Astrocyte (in vitro differentiated cells and primary cell): ENCODE data around the gene VSX1. TPM values are rescaled to one million over a fixed set of nuclear protein-coding genes. Genes with fewer than 3 reads are reported as not detected.
A peak's percentile ranks its signal among the peaks of the same experiment; 100 is the strongest.

Experiments used
- DNase-seq: peaks from one replicate; pipeline ENCODE4 v3.0.0-alpha.2; 2010; ENCODE audit warnings: low read depth
- FAIRE-seq: peaks from 2 replicates; lab custom pipeline; 2011; peaks lifted over from hg19 to GRCh38; lab: Jason Lieb, UNC
- H2AFZ ChIP-seq: 2 replicates; pipeline ENCODE4 v1.6.0; 2012; ENCODE audit warnings: low read depth, low read length, inconsistent platforms
- H3K27ac ChIP-seq: 2 replicates; pipeline ENCODE4 v1.5.1; 2011; ENCODE audit warnings: low read depth, low read length, inconsistent platforms
- H3K27me3 ChIP-seq: 2 replicates; pipeline ENCODE4 v1.6.0; 2011; ENCODE audit warnings: low read length, inconsistent platforms; ENCODE audit not compliant: insufficient read depth
- H3K36me3 ChIP-seq: 2 replicates; pipeline ENCODE4 v1.5.1; 2011; ENCODE audit warnings: low read length, inconsistent platforms; ENCODE audit not compliant: insufficient read depth
- H3K4me1 ChIP-seq: 2 replicates; pipeline ENCODE4 v1.5.1; 2011; ENCODE audit warnings: low read length, inconsistent platforms; ENCODE audit not compliant: insufficient read depth
- H3K4me2 ChIP-seq: 2 replicates; pipeline ENCODE4 v1.6.0; 2012; ENCODE audit warnings: low read length, inconsistent platforms
- H3K4me3 ChIP-seq: 2 replicates; pipeline ENCODE4 v1.5.1; 2011; ENCODE audit warnings: low read depth, mild to moderate bottlenecking, low read length, inconsistent platforms; ENCODE audit not compliant: insufficient read depth
- H3K79me2 ChIP-seq: 2 replicates; pipeline ENCODE4 v1.6.0; 2012; ENCODE audit warnings: mild to moderate bottlenecking, low read length, inconsistent platforms; ENCODE audit not compliant: insufficient read depth
- H3K9ac ChIP-seq: 2 replicates; pipeline ENCODE4 v1.6.0; 2012; ENCODE audit warnings: mild to moderate bottlenecking, low read length, inconsistent platforms
- H3K9me3 ChIP-seq: 2 replicates; pipeline ENCODE4 v1.5.1; 2012; ENCODE audit warnings: low read depth, mild to moderate bottlenecking, low read length, inconsistent platforms; ENCODE audit not compliant: insufficient read depth
- H4K20me1 ChIP-seq: 2 replicates; pipeline ENCODE4 v1.6.0; 2012; ENCODE audit warnings: low read length, inconsistent platforms; ENCODE audit not compliant: insufficient read depth
- H3K27ac Mint-ChIP-seq: one replicate; pipeline ENCODE4 v1.8.0; 2021; ENCODE audit warnings: mild to moderate bottlenecking, mixed read lengths; ENCODE audit not compliant: unreplicated experiment
- H3K27me3 Mint-ChIP-seq: one replicate; pipeline ENCODE4 v1.8.0; 2021; ENCODE audit warnings: low read depth, mixed read lengths; ENCODE audit not compliant: unreplicated experiment
- H3K36me3 Mint-ChIP-seq: one replicate; pipeline ENCODE4 v1.8.0; 2021; ENCODE audit warnings: low read depth, mixed read lengths; ENCODE audit not compliant: unreplicated experiment
- H3K4me1 Mint-ChIP-seq: one replicate; pipeline ENCODE4 v1.8.0; 2021; ENCODE audit warnings: low read depth, mixed read lengths; ENCODE audit not compliant: unreplicated experiment
- H3K4me3 Mint-ChIP-seq: one replicate; pipeline ENCODE4 v1.8.0; 2021; ENCODE audit warnings: mild to moderate bottlenecking, moderate library complexity, mixed read lengths; ENCODE audit not compliant: unreplicated experiment
- H3K9me3 Mint-ChIP-seq: one replicate; pipeline ENCODE4 v1.8.0; 2021; ENCODE audit warnings: mild to moderate bottlenecking, mixed read lengths; ENCODE audit not compliant: unreplicated experiment
- CTCF ChIP-seq: IDR thresholded peaks from 2 replicates; pipeline ENCODE4 v1.5.1; 2011; ENCODE audit warnings: low read depth, mild to moderate bottlenecking, inconsistent platforms, low read length, moderate library complexity; ENCODE audit not compliant: insufficient read depth
- EZH2 ChIP-seq: IDR thresholded peaks from 2 replicates; pipeline ENCODE4 v1.6.1; 2012; ENCODE audit warnings: mild to moderate bottlenecking, low read length, inconsistent platforms; ENCODE audit not compliant: insufficient read depth
- total RNA-seq: library from RNA; stranded (reverse); gene quantifications from 2 replicates; pipeline ENCODE4 v1.2.1, GENCODE V29; 2021

Gene VSX1
- total RNA-seq, 1 donor from 2014 or later = not detected

GRCh38 chr20:25052255-25053194 lies 29.4 kb downstream of the VSX1 start:
- H3K9me3 ChIP-seq = no peaks in the 10 kb centered on the region
- no peak overlapping the region for H3K4me3 Mint-ChIP-seq
- peaks cover 81% of the 10 kb centered on the region for H3K27me3 Mint-ChIP-seq
- peak; percentile 35 for DNase-seq
- no peaks in the 10 kb centered on the region for H3K36me3 ChIP-seq
- H3K9me3 Mint-ChIP-seq = peaks cover 1% of the 10 kb centered on the region
- TF ChIP-seq EZH2 = no peak
- no peak for TF ChIP-seq CTCF
- H3K9ac ChIP-seq = no peak overlapping the region
- no peak overlapping the region for H3K27ac ChIP-seq
- peaks cover 11% of the 10 kb centered on the region for H3K4me1 ChIP-seq
- H3K36me3 Mint-ChIP-seq = peaks cover 2% of the 10 kb centered on the region
- no peaks in the 10 kb centered on the region for H3K79me2 ChIP-seq
- H4K20me1 ChIP-seq = peaks cover 23% of the 10 kb centered on the region
- no peak overlapping the region for H2AFZ ChIP-seq
- H3K27ac Mint-ChIP-seq = no peak overlapping the region
- H3K27me3 ChIP-seq = peaks cover 28% of the 10 kb centered on the region
- H3K4me3 ChIP-seq = no peak overlapping the region
- no peak for FAIRE-seq
- no peak overlapping the region for H3K4me2 ChIP-seq
- no peaks in the 10 kb centered on the region for H3K4me1 Mint-ChIP-seq

- no peaks in the 10 kb centered on the region for H3K79me2 ChIP-seq
- peaks cover 3% of the 10 kb centered on the region for H3K4me1 ChIP-seq
- H3K4me3 Mint-ChIP-seq = no peak overlapping the region
- H3K4me1 Mint-ChIP-seq = no peaks in the 10 kb centered on the region
- peaks cover 22% of the 10 kb centered on the region for H4K20me1 ChIP-seq
- H3K27ac ChIP-seq = no peak overlapping the region
- FAIRE-seq (no peak), DNase-seq (no peak)
- no peak overlapping the region for H3K4me3 ChIP-seq
- peaks cover 1% of the 10 kb centered on the region for H3K9me3 Mint-ChIP-seq
- H3K9ac ChIP-seq = no peak overlapping the region
- H2AFZ ChIP-seq = no peak overlapping the region
- no peaks in the 10 kb centered on the region for H3K36me3 ChIP-seq
- no peak overlapping the region for H3K27ac Mint-ChIP-seq
- no peak overlapping the region for H3K4me2 ChIP-seq
- peaks cover 2% of the 10 kb centered on the region for H3K36me3 Mint-ChIP-seq
- H3K9me3 ChIP-seq = no peaks in the 10 kb centered on the region
- H3K27me3 ChIP-seq = peaks cover 28% of the 10 kb centered on the region
- no peak for TF ChIP-seq EZH2
- TF ChIP-seq CTCF = no peak
- peaks cover 89% of the 10 kb centered on the region for H3K27me3 Mint-ChIP-seq
Observed at GRCh38 chr20:25051386-25052155, 30.4 kb downstream of the VSX1 start.
